ENCODE results near the gene MX1.

Gene MX1

GRCh38 chr21:41435706-41436105, 9.7 kb downstream of the MX1 start:
- H3K27ac Mint-ChIP-seq: no peak overlapping the region
- H3K9me3 Mint-ChIP-seq: peaks cover 10 to 13% of the 10 kb centered on the region in 2 donors
- ATAC-seq (no peak), DNase-seq (no peak)
- H3K4me3 Mint-ChIP-seq: no peak overlapping the region
- H3K4me1 Mint-ChIP-seq: no peaks in the 10 kb centered on the region
- no peaks in the 10 kb centered on the region for H3K27me3 Mint-ChIP-seq

- Mint-ChIP-seq H3K27me3 (no peaks in the 10 kb centered on the region), H3K9me3 (peaks cover 10 to 13% of the 10 kb centered on the region in 2 donors)
Observed at GRCh38 chr21:41437729-41438128, 11.7 kb downstream of the MX1 start.

GRCh38 chr21:41438425-41439113, 12.5 kb downstream of the MX1 start:
- no peaks in the 10 kb centered on the region for H3K27me3 Mint-ChIP-seq
- peaks cover 10 to 13% of the 10 kb centered on the region in 2 donors for H3K9me3 Mint-ChIP-seq
- ATAC-seq (no peak), DNase-seq (no peak)
- H3K4me3 Mint-ChIP-seq: no peak overlapping the region
- H3K4me1 Mint-ChIP-seq: no peaks in the 10 kb centered on the region
- H3K27ac Mint-ChIP-seq: no peak overlapping the region

More at GRCh38 chr21:41437729-41438128, 11.7 kb downstream of the MX1 start:
- Mint-ChIP-seq H3K27ac (peak overlapping the region in 1 of 2 donors; percentile 66), H3K4me3 (no peak overlapping the region), H3K4me1 (no peaks in the 10 kb centered on the region)
- no peak for ATAC-seq
- DNase-seq: no peak

DNA sequence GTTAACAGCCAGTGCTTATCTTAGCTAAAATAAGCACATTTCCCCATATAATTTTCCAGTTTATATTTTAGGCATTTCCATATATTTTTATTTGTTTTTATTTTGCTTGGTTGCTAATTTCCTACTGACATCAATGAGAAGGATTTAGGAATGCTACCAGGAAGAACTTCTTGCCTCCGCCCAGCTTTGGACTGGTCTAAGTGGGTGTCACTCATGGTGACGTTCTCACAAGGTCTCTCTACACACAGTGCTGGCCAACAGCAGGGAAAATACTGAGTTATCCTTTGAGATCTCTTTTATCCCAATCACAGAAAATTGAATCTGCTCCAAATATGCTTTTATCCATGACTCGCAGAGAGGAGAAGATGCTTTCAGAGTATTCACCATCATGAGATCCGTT, 13.2 kb downstream of the MX1 start:
- Mint-ChIP-seq H3K9me3 (peaks cover 10 to 12% of the 10 kb centered on the region in 2 donors), H3K4me3 (no peak overlapping the region), H3K27me3 (no peaks in the 10 kb centered on the region), H3K4me1 (no peaks in the 10 kb centered on the region), H3K27ac (no peak overlapping the region)
- no peak for ATAC-seq
- no peak for DNase-seq

GRCh38 chr21:41441546-41441945, 15.5 kb downstream of the MX1 start:
- no peaks in the 10 kb centered on the region for H3K9me3 Mint-ChIP-seq
- H3K4me1 Mint-ChIP-seq: no peaks in the 10 kb centered on the region
- H3K27me3 Mint-ChIP-seq: no peaks in the 10 kb centered on the region
- H3K4me3 Mint-ChIP-seq: no peak overlapping the region
- ATAC-seq: no peak
- peak overlapping the region in 1 of 2 donors; percentile 58 for H3K27ac Mint-ChIP-seq
- no peak for DNase-seq

DNA sequence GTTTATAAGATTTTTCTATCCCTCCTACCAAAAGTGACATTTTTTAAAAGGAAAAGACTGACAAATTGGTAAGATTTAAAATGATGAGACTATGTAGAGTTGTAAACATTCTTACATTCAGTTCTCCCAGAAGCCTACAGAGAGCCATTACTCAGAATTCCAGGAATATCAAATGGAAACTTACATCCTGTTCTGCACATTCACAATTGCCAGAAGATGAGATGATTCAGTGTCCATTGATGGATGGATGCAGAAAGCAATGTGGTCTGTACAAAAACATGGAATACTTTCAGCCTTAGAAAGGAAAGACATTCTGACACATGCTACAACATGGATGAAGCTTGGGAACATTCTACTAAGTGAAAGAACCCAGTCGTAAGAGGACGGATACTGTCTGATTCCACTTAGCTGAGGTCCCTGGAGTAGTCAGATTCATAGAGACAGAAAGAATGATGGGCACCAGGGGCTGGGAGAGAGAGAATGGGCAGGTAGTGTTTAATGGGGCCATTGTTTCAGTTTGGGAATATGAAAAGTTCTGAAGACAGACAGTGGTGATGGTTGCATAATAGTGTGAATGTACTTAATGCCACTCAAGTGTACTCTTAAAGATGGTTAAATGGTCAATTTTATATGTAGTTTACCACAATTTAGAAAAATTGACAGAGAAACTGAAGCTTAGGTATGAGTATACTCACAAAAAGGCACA, 16.6 kb downstream of the MX1 start:
- Mint-ChIP-seq H3K27me3 (no peaks in the 10 kb centered on the region), H3K27ac (no peak overlapping the region), H3K4me1 (no peaks in the 10 kb centered on the region), H3K4me3 (no peak overlapping the region), H3K9me3 (no peaks in the 10 kb centered on the region)
- ATAC-seq (no peak), DNase-seq (no peak)

DNA sequence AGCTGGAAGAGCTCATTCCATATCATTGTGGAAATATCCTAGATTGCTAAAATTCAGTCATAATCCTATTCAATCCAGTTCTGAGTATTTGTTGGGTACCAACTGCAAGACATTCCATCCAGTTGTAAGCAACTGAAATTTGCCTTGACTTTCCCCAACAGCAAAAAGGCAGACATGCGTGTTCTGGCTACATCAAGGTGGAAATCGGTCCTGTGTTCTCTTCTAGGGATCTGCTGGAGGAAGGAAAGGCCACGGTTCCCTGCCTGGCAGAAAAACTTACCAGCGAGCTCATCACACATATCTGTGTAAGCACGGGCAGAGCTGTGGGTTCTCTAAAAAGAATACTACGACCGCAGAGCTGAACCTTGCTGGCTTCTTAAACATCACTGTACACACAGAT, 17.5 kb downstream of the MX1 start:
- ATAC-seq (no peak), DNase-seq (no peak)
- Mint-ChIP-seq H3K27me3 (no peaks in the 10 kb centered on the region), H3K27ac (peak overlapping the region in 1 of 2 donors; percentile 12), H3K9me3 (no peaks in the 10 kb centered on the region), H3K4me3 (no peak overlapping the region), H3K4me1 (no peaks in the 10 kb centered on the region)

DNA sequence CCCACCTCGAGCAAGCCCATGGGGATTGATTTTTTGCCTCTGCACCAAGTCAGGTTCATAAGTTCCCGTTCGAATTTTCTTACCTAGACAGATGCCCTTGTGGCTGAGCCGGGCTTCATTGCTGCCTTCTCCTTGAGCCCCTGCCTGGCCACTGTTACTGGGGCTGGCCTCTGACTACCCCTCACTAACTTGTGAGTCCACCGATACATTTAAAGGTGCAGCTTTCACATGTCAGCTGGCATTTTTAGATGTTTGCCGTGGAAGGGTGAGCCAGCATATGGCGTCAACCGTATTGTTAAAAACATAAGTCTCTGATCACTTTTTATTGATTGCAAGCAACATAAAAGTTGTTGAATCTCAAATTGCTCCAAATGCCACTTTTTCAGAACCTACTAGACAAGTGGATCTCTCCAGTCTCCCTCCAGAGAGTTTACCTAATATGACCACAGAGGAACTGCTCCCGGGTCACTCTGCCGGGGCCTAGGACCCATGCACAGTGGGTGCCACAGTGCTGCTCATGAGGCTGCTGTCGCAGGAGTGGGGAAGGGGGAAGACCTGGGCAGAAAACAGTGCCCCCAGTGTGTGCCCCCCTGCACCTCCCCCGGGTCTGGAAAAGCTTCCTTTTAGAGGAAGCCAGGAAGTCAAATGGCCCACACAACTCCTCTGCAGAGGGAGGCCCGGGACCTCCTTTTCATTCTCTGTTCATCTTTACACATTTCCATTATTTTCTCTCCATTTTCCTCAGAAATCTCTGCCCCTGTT, 18.8 kb downstream of the MX1 start:
- ATAC-seq (no peak), DNase-seq (no peak)
- H3K27me3 Mint-ChIP-seq: no peaks in the 10 kb centered on the region
- H3K9me3 Mint-ChIP-seq: no peaks in the 10 kb centered on the region
- no peak overlapping the region for H3K4me3 Mint-ChIP-seq
- no peaks in the 10 kb centered on the region for H3K4me1 Mint-ChIP-seq
- peak overlapping the region in 1 of 2 donors; percentile 92 for H3K27ac Mint-ChIP-seq

DNA sequence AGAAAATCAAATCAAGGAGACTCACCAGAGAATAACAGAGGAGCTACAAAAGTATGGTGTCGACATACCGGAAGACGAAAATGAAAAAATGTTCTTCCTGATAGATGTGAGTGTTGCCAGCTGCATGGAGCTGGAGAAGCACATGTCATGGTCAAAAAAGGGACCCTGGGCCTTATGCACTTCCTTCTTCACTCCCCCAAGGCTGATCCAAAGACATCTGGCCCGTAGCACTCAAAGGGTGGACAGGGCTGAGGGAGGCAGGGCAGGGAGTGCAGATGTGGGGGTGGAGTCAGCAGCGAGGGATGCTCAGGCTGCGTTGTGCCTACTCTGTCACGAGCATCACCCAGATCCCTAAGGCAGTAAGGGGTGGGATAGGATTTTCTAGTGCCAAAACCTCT, 19.4 kb downstream of the MX1 start:
- H3K4me1 Mint-ChIP-seq: no peaks in the 10 kb centered on the region
- DNase-seq (no peak), ATAC-seq (no peak)
- peak overlapping the region in 1 of 2 donors; percentile 71 for H3K27ac Mint-ChIP-seq
- H3K4me3 Mint-ChIP-seq: no peak overlapping the region
- no peaks in the 10 kb centered on the region for H3K27me3 Mint-ChIP-seq
- no peaks in the 10 kb centered on the region for H3K9me3 Mint-ChIP-seq

- Mint-ChIP-seq H3K27ac (no peak overlapping the region), H3K4me3 (no peak overlapping the region), H3K4me1 (no peaks in the 10 kb centered on the region), H3K9me3 (no peaks in the 10 kb centered on the region), H3K27me3 (no peaks in the 10 kb centered on the region)
- ATAC-seq (no peak), DNase-seq (no peak)
Observed at GRCh38 chr21:41446586-41446985, 20.5 kb downstream of the MX1 start.

DNA sequence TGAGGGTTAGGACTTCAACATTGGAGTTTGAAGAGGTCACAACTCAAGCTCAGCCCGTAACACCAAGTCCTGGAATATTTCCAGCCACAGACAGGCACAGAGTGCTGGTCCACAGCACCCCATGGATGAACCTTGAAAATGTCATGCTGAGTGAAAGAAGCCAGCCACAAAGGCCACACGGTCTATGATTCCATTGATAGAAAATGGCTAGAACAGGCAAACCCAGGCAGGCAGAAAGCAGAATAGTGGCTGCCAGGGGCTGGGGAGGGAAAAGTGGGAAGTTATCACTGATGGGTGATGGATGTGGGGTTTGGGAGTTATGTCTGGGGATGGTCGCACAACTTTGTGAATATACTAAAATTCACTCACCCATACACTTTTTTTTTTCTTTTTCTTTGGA, 21.3 kb downstream of the MX1 start:
- H3K4me1 Mint-ChIP-seq: no peaks in the 10 kb centered on the region
- H3K27ac Mint-ChIP-seq: peak overlapping the region in 1 of 2 donors; percentile 25
- no peaks in the 10 kb centered on the region for H3K27me3 Mint-ChIP-seq
- H3K9me3 Mint-ChIP-seq: no peaks in the 10 kb centered on the region
- ATAC-seq (no peak), DNase-seq (no peak)
- H3K4me3 Mint-ChIP-seq: no peak overlapping the region

DNA sequence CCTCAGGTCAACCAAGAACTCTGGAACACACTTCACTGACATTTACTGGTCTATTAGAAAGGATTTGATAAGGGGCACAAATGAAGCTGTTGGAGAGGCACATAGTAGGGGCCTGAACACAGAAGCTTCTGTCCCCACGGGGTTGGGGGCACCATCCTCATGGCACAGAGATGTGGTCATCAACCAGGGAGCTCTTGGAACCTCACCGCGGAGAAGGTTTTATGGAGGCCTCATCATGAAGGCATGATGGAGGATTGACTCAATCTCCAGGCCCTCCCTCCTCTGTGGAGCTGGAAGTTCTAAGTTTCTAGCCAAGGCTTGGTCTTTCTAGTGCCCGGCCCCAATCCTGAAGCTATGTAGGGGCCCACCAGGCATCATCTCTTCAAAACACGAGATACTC, 23.6 kb downstream of the MX1 start:
- DNase-seq: no peak
- Mint-ChIP-seq H3K27me3 (no peaks in the 10 kb centered on the region), H3K4me3 (no peak overlapping the region), H3K4me1 (no peaks in the 10 kb centered on the region), H3K27ac (peak overlapping the region in 1 of 2 donors; percentile 9), H3K9me3 (no peaks in the 10 kb centered on the region)
- no peak for ATAC-seq

- H3K27ac Mint-ChIP-seq: peak overlapping the region; percentile 12 to 19
- H3K27me3 Mint-ChIP-seq: no peaks in the 10 kb centered on the region
- no peaks in the 10 kb centered on the region for H3K9me3 Mint-ChIP-seq
- no peaks in the 10 kb centered on the region for H3K4me1 Mint-ChIP-seq
- H3K4me3 Mint-ChIP-seq: no peak overlapping the region
- no peak for ATAC-seq
- no peak for DNase-seq
Observed at GRCh38 chr21:41451753-41452676, 26.0 kb downstream of the MX1 start.

GRCh38 chr21:41453198-41453597, 27.2 kb downstream of the MX1 start:
- Mint-ChIP-seq H3K27me3 (no peaks in the 10 kb centered on the region), H3K4me1 (no peaks in the 10 kb centered on the region), H3K27ac (peak overlapping the region; percentile 7 to 37), H3K9me3 (no peaks in the 10 kb centered on the region), H3K4me3 (no peak overlapping the region)
- ATAC-seq: no peak
- DNase-seq: no peak

DNA sequence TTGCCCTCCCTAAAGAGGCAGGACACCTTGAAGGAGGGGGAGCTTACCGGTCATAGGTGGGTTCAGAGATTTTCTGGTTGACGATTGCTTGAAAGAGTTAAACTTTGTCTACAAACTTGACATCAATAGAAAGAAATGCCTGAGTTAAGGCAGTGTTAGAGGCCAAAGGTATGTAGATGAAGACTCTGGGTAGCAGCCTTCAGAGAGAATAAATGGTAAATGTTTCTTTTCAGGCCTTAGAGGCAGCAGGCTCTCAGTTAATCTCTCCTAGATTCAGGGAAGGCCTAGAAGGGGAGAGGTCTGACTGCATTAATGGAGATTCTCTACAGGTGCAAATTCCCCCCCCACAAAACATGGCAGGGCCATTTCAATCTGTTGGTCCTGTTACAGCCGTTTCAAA, 27.7 kb downstream of the MX1 start:
- Mint-ChIP-seq H3K4me1 (no peaks in the 10 kb centered on the region), H3K9me3 (no peaks in the 10 kb centered on the region), H3K4me3 (no peak overlapping the region), H3K27ac (peak overlapping the region; percentile 7 to 37), H3K27me3 (no peaks in the 10 kb centered on the region)
- DNase-seq: no peak
- no peak for ATAC-seq

All from stimulated activated naive CD8-positive, alpha-beta T cell treated with anti-CD3 and anti-CD28 coated beads, Interleukin-15, amount 100 ng/mL, for 72 hours (primary cell).